BE2C (cell line): ENCODE measurements around the gene PDX1.

Experiments used
- DNase-seq: peaks from one replicate; pipeline ENCODE4 v3.0.0-alpha.2; 2020
- H3K27me3 ChIP-seq: fragments of 250-450 bp; sonication (Bioruptor Pico); 2 replicates; pipeline ENCODE4 v1.5.1; 2020; ENCODE audit warnings: mild to moderate bottlenecking
- H3K36me3 ChIP-seq: fragments of 250-450 bp; sonication (Bioruptor Pico); 2 replicates; pipeline ENCODE4 v1.5.1; 2020; ENCODE audit warnings: mild to moderate bottlenecking
- H3K4me1 ChIP-seq: fragments of 250-450 bp; sonication (Bioruptor Pico); 2 replicates; pipeline ENCODE4 v1.5.1; 2020
- H3K4me3 ChIP-seq: 2 replicates; pipeline ENCODE4 v1.5.1; 2011; ENCODE audit warnings: low read depth, low read length
- H3K9me3 ChIP-seq: fragments of 250-450 bp; sonication (Bioruptor Pico); 2 replicates; pipeline ENCODE4 v1.5.1; 2020
- CTCF ChIP-seq: IDR thresholded peaks from 2 replicates; pipeline ENCODE4 v1.5.1; 2012; ENCODE audit warnings: mild to moderate bottlenecking, low read depth, low read length

The PDX1 gene

DNA sequence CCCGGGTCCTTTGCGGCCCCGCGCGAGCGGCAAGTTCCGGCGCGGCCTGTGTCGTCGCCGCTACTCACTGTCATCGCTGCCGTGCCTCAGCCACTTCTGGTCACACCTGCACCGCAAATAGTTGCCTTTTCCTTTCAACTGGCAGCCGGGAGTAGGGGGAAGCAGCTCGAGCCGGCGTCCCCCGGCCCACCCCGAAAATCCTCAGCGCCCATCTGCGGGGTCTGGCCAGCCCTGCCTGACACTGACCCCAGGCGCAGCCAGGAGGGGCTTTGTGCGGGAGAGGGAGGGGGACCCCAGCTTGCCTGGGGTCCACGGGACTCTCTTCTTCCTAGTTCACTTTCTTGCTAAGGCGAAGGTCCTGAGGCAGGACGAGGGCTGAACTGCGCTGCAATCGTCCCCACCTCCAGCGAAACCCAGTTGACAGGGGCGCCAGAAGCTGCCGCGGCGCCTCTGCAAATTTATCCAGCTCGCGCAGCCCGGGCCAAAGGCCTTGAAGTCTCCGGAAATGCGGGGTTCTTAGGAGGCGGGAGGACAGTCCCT is 1.7 kb downstream of the PDX1 start:
- Histone ChIP-seq H3K9me3 (no peaks in the 10 kb centered on the region), H3K27me3 (peaks cover 100% of the 10 kb centered on the region), H3K4me3 (no peak overlapping the region), H3K36me3 (no peaks in the 10 kb centered on the region), H3K4me1 (no peaks in the 10 kb centered on the region)
- no peak for DNase-seq
- TF ChIP-seq CTCF = no peak

DNA sequence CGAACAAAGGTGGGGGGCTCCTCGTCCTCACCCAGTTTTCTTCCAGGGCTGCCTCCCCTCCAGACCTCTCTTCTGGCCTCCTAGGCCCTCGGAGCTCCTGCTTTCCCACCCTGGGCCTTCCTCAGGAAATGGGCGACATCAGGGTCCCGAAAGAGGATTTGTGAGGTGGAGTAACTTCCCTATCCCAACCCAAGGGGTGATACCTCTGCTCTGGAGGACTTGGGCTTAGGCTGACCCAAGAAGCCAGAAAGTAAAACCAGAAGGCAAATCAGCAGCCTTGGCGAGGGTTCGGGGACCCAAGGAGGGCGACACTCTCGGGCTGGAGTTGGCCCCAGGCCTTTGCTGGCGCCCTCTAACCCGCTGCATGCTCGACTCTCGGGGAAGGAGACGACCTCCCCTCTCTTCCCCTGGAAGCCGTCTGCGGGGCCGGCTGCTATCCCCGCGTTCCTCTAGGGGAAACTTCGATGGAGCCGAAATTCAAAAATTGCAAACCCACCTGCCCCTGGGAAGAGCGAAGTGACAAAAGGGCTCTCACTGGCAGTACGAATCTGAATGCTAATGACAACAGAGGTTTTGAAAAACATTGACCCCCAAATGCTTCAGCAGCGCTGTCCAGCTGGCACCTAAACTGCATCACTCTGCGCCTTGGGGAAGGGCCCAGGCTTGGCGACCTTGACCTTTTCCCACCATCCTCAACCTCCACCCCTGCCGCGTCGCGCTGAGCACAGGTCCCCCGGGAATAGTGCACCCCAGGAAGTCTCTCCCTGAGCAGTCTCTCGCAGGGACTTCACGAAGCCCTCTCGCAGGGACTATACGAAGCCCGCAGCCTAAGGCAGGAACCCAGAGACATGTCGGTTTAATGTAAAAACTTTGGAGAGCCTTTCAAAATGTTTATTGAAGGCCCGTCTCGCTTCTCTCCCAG is 2.4 kb downstream of the PDX1 start:
- no peak overlapping the region for H3K4me3 ChIP-seq
- H3K9me3 ChIP-seq = no peaks in the 10 kb centered on the region
- no peaks in the 10 kb centered on the region for H3K4me1 ChIP-seq
- no peaks in the 10 kb centered on the region for H3K36me3 ChIP-seq
- no peak for DNase-seq
- peaks cover 100% of the 10 kb centered on the region for H3K27me3 ChIP-seq
- TF ChIP-seq CTCF = no peak

DNA sequence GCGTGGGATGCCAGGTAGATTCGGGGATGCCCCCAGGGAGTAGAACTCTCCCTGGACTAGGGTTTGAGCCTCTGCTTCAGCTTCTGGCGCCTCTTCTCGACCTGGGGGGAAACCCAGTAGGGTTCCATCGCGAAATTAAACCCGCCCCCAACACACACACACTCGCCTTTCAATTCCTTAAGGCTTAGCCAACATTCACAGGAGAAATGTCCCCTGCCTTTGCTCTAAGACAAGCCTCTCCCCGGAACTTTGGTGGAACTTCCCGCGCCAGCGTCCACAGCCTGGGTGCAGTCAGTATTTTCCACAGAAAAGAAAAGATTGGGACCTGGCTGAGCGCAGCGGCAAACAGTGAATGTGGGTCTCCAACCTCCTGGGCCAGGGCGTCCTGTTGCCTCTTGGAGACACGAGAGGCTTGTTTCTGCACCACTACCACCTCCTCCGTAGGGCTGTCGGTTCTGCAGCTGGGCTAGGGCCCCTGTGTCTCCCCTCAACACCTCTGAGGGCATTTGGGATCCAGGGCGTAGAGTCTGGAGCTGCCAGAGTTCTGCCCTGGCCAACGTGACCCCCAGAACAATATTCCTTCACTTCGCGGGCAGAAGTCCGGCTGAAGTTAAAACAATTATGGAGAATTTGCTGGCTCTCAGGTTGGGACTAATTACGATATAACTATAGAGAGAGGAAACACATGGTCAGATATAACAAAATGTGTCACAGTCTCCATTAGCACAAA is 3.2 kb downstream of the PDX1 start:
- Histone ChIP-seq H3K27me3 (peaks cover 100% of the 10 kb centered on the region), H3K9me3 (no peaks in the 10 kb centered on the region)

GRCh38 chr13:27923794-27924528 is 4.2 kb downstream of the PDX1 start:
- no peak for TF ChIP-seq CTCF
- Histone ChIP-seq H3K9me3 (no peaks in the 10 kb centered on the region), H3K4me3 (no peak overlapping the region), H3K36me3 (no peaks in the 10 kb centered on the region), H3K4me1 (no peaks in the 10 kb centered on the region), H3K27me3 (peaks cover 100% of the 10 kb centered on the region)
- no peak for DNase-seq

More for the DNA sequence above, 3.2 kb downstream of the PDX1 start:
- Histone ChIP-seq H3K36me3 (no peaks in the 10 kb centered on the region), H3K4me1 (no peaks in the 10 kb centered on the region), H3K4me3 (no peak overlapping the region)
- TF ChIP-seq CTCF = no peak
- no peak for DNase-seq

GRCh38 chr13:27924529-27925141 is 4.8 kb downstream of the PDX1 start:
- Histone ChIP-seq H3K36me3 (no peaks in the 10 kb centered on the region), H3K27me3 (peaks cover 100% of the 10 kb centered on the region)
- TF ChIP-seq CTCF = no peak

More at GRCh38 chr13:27924529-27925141, 4.8 kb downstream of the PDX1 start:
- DNase-seq = no peak
- no peaks in the 10 kb centered on the region for H3K4me1 ChIP-seq
- H3K9me3 ChIP-seq = no peaks in the 10 kb centered on the region
- H3K4me3 ChIP-seq = no peak overlapping the region
